Colon (tissue), 2 donors: ENCODE results near the gene PSMC1.

Experiments used
- FAIRE-seq: peaks from 2 replicates; lab custom pipeline; 2012; peaks lifted over from hg19 to GRCh38; lab: Jason Lieb, UNC
- donor health status: control.
- donor health status: control.

The PSMC1 gene

DNA sequence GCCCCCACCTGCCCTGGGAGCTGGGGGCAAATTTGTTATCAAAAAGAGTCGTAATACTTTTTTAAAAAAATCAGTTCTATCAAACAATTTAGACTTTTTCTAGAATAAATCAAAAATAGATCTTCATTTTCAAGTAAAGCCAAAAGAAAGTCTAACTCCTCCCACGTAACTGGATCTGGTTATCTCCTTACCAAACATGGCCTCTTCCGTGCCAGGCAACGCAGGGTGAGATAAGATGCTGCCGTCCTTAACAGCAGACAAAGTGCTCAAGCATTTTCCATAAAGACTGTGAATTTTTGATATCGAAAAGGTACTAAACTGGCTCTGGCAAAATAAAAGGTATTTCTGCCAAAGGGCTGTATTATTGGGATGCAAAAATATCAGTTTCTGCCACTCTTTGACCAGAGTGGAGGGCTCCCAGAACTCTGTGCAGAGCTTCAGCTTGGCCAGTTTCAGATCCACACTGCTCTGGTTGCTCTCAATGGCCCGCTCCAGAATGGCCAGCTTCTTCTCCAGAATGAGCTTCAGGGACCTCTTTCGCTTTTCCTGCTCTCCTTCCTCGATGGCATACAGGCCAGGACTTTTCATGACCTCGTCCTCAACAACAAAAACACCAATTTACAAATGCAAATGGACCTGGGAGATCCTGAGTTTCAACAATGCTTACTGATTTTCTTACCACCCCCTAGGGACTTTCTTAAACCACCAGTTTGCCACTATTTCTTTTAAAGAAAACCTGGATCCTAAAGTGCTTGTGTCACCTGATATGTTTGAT lies 46.4 kb downstream of the PSMC1 start:
- FAIRE-seq, result no peak

DNA sequence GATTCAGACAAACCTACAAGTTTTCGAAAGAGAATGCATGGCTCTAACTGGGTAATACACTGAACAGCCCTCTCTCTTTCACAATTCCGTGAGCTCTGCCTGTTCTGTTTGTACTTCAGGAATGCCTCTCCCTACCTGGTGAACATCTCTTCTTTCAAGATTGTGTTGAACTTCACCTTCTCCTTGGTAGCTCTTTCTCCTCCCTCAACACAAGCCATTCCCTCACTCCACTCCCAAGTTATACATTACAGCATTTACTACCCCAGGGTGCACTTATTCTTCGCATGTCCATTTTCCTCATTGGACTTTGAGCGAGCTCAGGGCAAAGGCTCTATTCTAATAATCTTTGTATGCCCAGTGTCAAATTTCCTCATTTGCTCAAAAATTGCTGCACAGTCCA lies 47.1 kb downstream of the PSMC1 start:
- no peak for FAIRE-seq

DNA sequence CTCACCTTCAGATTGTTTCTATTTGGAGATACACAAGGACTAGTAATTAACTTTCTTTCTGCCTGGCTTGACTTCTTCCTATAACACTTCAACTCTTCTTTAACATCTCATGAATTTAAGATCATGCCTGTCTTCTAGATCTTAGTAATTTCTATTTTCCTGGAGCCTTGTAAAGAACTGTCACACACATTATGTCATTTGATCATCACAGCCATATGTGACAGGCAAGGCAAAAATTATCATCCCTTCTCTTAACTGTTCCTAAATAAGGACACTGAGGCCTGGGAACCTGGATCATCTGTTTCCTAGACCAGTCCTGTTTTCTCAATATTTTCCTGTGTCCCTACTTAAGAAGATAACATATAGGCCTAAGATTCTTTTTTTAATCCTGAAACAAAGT lies 48.1 kb downstream of the PSMC1 start:
- FAIRE-seq, result no peak

DNA sequence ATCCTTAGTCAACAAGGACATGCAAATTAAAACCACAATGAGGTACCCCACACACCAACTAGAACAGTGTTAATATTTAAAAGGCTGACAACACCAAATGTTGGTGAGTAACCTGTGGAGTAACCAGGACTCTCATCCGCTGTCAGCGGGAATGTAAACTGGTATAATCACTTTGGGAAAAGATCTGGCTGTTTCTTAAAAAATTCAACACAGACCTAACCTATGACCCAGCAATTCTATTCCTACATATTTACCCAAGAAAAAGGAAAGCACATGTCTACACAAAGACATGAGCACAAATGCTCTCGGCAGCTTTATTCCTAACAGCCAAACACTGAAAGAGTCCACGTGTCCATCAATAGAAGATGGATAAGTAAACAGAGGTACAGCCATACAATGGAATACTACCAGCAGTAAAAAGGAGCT lies 48.8 kb downstream of the PSMC1 start:
- no peak for FAIRE-seq

DNA sequence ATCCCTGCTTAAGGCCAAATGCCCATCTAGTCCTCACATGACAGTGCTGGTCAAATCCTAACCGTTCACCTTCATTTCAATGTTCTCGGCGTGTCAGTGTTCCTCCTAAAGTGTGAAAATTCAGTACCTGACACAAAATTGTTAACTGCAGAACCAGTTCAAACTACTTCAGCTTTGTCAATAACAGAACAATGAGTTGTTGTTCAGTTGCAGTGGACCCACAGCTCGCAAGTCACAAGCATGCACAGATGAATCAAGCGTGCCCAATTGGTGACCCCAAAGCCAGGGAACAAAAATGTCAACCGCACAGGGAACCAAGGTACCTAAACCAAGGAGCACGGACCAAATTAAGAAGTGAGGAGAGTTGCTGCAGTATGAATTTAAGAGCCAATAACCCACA lies 52.2 kb downstream of the PSMC1 start:
- FAIRE-seq, result no peak

DNA sequence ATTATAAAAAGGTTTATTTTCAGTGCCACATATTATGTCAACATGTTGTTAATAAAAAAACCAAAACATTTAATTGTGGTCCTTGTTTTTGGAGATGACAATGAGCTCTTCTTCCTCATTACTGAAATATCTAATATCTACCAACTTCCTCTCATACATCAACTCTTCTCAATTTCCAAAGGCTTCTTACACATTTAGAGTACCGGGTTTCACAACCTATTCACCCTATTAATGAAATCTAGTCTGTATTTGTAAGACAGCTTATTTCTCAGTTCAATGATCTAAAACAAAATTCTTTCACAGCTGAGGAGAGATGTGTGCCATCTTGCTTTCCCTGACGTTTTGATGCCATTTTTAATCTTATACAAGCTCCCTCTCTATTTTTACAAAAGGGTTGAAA lies 60.9 kb downstream of the PSMC1 start:
- FAIRE-seq, result no peak

DNA sequence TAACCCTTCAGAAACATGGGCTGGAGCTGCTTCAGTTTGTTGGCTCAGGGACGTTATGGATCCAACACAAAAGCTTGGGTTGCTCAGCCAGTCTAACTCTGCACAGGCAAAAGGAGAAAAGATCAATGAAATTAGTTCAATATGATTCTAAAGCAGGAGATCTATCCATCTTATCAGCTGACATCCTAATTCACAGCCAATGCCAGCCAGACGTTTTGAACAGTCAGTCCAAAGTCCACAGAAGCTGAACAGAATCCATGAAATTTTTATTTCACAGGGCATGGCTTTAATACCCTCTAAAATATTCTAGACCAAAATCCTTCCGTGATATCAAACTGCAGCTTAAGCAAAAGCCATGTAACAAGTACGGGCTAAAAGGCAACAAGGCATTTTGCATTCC lies 61.7 kb downstream of the PSMC1 start:
- no peak for FAIRE-seq

DNA sequence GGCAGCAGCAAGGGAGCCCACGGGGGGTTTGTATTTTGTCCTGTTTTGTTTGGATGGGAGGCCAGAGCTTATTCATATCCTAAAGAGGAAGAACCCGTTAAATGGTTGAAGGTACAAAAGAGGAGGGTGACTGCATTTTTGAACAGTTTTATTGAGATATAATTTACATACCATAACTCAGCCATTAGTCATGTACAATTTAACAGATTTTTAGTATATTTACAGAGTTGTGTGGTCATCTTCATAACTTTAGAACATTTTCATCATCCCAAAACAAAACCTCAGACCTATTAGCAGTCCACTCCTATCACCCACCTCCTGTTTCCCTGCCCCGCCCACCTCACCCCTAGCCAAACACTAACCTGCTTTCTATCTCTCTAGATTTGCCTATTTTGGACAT lies 62.8 kb downstream of the PSMC1 start:
- no peak for FAIRE-seq

DNA sequence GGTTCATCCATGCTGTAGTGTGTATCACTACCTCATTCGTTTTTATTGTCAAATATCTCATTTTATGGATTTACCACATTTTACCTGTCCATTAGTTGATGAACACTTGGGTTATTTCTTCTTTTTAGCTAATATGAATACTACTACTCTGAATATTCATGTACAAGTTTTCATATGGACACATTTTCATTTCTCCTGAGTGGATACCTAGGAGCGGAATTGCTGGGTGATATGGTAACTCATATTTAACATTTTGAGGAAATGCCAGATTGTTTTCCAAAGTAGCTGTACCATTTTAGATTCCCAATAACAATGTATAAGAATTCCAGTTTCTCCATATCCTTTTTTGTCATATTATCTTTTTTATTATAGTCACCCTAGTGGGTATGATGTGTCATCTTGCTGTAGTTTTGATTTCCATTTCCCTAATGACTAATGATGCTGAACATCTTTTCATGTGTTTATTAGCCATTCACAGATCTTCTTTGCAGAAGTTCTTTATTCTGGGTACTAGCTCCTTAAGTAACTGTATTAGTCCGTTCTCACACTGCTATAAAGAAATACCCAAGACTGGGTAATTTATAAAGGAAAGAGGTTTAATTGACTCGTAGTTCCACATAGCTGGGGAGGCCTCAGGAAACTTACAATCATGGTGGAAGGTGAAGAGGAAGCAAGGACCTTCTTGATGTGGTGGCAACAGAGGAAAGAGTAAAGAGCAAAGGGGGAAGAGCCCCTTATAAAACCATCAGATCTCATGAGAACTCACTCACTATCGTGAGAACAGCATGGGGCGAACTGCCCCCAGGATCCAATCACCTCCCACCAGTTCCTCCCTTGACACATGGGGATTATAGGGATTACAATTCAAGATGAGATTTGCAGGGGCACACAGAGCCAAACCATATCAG lies 63.5 kb downstream of the PSMC1 start:
- no peak for FAIRE-seq

DNA sequence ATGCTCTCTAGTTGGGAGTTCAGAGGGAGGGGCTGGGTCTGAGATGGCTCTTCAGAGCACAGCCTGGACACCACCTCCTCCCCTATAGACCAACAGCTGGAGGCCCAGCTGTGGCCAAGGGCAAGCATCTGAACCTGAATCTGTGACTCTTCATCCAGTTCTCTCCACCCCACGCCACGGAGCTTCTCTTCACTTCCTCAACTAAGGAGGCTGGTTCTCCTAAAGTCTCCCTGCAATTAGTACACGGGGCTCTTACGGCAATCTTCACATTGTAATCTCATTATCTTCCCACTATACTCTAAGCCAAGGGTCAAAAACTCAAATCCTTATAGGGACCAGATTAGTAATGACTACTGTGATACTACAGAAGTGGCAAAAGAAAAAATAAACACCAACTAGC lies 65.5 kb downstream of the PSMC1 start:
- no peak for FAIRE-seq
